GM18499 (cell line): ENCODE measurements around the gene PHACTR3.

ENCODE experiments used
- ATAC-seq: cut with Tn5 transposase; IDR thresholded peaks from one replicate; pipeline ENCODE4 v1.9.1; 2021; ENCODE audit warnings: moderate number of reproducible peaks; ENCODE audit not compliant: insufficient read depth, unreplicated experiment

The PHACTR3 gene

DNA sequence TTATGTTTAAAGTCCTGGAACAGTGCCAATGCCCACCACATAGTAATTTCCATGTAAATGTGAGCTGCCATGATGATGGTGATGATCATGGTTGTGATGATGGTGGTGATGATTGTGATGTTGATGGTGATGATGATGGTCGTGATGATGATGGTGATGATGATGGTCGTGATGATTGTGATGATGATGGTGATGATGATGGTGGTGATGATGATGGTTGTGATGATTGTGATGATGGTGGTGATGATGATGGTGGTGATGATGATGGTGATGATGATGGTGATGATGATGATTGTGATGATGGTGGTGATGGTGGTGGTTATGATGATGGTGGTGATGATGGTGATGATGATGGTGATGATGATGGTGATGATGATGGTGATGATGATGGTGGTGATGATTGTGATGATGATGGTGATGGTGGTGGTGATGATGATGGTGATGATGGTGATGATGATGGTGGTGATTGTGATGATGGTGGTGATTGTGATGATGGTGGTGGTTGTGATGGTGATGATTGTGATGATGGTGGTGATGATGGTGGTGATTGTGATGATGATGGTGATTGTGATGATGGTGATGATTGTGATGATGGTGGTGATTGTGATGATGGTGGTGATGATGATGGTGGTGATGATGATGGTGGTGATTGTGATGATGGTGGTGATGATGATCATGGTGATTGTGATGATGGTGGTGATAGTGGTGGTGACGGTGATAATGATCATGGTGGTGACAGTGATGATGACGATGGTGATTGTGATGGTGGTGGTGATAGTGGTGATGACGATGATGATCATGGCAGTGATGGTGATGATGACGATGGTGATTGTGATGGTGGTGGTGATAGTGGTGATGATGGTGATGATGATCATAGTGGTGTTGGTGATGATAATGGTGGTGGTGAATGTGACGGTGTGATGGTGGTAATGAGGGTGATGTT is 82.3 kb downstream of the PHACTR3 start:
- no peak for ATAC-seq

DNA sequence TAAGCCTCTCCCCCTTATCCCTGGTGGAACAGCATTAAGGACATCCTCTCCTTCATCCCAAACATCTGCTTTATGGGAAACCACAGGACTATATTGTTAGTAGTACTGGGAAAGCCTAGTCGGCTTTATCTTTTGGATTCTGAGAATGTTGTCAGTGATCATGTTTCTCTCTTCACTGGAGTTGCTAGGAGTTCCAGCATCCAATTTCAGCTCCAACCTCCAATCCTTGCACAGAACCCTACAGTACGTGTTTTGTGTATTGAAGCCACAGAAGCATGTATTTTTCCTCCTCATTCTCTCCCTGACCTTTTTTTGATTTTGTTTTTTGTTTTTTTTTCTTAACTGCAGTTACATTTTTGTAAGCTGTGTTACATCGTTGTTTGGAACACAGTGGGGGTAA is 84.0 kb downstream of the PHACTR3 start:
- no peak for ATAC-seq

DNA sequence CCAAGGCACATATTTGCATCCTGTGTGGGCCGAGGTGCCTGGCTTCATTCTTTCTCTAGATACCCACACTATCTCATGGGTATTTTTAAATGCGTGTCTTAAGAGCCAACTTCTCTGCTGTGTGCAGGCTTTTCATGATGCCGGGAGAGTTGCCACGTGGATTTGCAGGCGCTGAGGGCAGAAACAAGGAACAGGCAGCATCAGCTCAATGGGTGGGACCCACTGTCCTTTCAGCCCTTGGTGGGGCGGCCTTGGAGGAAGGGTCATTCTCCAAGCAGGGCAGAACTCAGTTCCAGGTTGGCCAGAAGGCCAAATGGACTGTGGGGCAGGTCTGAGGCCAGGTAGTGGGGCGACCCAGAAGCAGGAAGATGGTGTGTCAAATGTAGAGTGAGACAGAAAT is 84.7 kb downstream of the PHACTR3 start:
- ATAC-seq: no peak

DNA sequence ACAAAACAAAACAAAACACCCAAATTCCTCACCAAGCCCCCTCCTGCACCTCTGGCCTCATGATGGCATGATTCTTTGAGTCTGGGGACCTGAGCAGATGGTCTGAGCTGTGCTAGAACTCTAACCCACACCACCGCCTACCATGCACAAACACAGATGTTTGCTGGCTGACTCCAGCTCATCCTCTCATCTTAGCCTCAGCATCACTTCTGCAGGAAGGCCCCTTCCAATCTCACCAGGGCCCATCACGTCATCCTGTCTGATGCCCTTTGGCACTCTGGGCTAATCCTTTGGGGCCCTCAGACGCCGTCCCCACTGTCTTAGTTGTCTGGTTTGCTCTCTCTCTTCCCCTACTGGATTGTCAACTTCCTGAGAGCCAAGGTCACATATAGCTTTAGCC is 85.8 kb downstream of the PHACTR3 start:
- ATAC-seq: no peak

DNA sequence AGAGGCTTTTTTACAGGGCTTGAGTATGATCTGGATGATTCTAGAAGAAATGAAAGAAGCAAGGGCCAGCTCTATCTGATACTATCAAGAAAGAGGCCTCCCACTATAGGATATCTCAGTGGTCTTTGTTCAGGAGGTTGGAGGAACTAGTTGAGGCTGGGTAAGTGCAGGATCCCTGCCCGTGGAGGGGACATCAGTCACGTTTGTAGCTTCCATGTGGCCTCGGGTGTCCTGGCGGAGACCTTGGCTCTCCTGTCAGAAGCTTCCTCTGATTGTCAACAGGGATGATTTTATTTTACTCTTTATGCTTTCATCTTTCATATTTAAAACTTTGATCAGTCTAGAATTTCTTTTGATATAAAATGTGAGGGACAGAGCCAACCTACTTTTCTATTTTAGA is 86.6 kb downstream of the PHACTR3 start:
- no peak for ATAC-seq

DNA sequence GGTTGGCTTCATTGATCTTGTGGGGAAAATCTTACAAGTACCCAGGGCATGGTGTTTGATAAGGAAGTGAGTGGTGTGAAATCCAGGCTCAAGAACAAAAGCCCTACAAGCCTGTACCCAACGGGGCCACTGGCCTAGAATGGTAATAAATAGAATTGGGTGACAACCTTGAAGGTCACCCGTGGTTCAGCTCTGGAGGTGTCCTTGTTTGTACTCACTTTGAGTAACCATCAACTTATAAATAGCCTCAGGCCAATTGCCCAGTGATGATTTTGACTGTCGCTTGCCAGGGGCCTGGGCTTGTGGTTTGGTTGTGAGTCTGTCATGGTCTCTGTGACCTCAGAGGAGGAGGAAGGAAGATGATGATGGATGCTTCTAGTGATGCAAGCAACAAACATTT is 87.8 kb downstream of the PHACTR3 start:
- ATAC-seq: no peak

DNA sequence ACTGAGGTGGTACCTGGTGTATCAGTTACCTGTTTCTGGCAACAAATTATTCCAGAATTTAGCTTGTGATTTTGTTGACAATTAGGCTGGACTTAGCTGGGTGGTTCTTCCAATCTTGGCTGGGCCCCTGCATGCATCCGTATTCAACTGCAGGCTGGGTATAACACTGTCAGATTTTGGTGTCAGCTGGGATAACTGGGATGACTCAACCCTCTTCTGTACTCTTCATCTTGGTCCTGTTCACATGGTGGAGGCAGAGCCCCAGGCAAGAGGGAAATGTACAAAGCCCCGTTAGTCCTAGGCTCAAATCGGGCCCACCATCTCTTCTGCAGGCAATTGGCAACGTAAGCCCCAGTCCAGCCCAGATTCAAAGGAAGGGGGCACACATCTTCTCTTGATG is 89.2 kb downstream of the PHACTR3 start:
- ATAC-seq: no peak

DNA sequence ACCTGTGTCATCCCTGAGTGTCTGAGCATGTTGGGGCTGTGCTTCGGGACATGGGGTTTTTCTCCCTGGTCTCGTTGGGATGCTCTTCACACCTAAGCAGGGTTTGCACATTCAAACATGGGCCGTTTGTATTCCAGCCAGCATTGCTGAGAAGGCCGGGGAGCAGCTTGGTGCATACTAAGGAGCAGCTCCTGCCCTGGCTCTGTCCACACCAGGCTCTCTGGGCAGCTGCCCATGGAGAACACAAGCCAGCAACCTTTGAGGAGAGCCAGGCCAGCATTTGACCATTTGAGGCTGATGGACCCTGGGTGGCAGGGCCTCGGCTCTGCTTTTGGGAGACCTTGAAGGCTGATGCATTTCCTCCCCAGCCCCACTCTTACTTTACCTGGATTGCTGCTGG is 92.1 kb downstream of the PHACTR3 start:
- ATAC-seq: no peak

DNA sequence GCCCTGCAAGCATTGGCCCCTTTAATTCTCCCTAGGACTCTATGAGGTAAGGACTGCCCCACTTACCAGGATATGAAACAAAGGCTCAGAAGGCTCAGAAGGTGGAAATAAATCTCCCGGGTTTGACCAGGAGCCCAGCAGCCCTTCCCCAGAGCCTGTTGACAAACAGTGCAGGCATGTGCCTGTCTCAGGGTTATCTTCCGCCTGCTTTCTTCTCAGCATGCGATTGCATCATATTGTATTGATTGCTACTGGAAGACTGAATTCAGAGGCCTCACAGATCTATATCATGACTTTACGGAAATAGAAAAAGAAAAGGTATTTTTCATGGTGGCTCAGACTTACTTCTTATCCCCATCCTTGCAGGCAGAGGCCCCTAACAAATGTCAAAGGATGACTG is 92.7 kb downstream of the PHACTR3 start:
- ATAC-seq: no peak

DNA sequence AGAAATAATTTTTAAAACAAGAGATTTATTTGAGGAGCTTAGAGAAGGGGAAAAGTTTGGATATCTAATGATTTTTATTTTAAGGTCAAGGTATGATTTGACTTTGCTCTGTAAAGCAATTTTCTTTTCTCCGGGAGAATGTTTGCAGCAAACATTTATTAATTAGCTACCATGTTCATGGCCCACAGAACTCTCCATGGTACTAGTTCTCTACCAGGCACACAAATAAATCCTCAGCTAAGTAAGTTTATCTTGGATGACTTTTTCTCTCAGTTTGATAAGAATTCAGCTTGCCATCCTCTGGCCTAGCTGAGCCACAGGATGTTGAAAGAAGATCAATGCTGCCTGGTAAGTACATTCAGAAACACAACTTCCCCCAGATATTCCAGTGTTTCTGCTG is 94.3 kb downstream of the PHACTR3 start:
- ATAC-seq: no peak

DNA sequence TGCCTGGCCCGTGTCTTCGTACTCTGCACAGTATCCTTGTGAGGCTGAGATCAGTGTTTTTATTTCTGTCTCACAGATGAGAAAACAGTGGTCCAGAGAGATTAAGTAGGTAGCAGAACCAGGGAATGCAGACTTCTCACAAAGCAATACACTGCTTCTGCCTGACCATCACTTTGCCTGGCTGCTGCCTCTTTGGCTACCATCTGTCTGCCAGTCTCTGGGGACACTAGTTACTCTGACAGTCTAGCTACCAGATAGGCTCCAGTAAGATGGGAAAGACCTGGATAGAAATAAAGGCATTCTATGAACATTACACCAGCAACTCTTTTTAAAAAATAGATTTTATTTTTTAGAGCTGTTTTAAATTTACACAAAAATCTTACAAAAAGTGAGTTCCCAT is 96.9 kb downstream of the PHACTR3 start:
- no peak for ATAC-seq

DNA sequence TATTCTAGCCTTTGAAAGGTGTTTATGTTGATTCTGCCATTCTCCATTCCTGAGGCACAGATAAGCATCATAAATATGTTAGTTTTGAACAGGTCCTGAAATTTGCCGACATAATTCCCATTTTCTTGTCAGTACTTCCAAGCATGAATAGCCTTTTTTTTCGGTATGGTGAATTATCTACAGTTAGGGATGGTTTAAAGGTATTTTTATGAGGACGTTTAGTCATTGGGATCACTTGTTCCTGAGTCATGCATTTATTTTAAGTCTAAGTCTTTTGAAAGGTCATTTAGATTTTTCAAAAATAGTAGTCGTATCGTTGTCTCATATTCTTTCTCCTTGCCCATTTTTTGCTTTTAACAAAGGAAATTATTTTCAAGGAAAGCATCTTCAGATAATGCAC is 98.7 kb downstream of the PHACTR3 start:
- no peak for ATAC-seq

DNA sequence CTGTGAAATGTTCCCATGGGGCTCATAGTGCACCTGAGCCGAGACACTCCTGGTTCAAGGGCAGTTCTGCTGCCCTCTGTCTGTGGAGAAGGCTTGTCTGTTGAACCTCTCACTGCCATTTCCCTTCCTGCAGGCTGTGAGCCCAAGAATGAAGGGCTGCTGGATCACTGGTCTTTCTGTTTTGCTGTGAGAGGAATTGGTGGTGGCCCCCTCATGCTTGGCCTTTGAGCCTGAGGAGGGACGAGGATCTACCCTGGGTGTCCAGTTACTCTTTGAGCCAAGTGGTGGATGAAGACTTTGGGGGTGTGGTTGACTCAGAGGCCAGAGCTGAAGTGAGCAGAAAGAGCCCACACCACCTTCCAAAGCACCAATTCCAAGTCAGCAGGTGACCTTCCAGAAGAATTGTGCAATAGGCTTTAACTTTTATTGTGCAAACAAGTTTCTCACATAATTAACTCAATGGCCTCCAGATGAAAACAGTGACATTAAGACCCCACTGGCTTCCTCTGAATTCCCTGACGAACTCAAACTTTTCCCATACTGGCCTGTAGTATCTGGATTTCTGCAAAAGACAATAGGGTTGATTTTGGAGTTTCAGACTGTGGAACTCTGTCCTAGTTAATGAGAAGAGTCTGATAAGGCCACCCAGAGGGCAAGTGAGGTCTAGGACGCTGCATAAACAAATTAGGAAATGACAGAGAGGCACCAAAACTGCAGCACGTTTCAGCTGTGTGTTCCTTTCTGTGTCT is 101.5 kb downstream of the PHACTR3 start:
- no peak for ATAC-seq

DNA sequence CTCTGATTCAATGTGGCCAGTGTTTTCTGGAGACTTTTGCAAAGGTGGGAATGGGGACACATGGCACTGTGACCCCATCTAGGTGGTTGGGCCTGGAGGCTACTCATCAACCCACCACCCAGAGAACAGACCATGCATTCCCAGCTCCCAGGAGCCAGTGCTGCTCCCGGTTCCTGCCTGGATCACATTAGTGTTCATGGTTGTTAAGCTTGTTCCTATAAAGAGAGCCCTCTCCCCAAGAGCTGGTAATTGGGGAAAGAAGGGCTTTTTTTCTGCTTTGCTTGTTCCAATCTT is 102.0 kb downstream of the PHACTR3 start:
- ATAC-seq: no peak

DNA sequence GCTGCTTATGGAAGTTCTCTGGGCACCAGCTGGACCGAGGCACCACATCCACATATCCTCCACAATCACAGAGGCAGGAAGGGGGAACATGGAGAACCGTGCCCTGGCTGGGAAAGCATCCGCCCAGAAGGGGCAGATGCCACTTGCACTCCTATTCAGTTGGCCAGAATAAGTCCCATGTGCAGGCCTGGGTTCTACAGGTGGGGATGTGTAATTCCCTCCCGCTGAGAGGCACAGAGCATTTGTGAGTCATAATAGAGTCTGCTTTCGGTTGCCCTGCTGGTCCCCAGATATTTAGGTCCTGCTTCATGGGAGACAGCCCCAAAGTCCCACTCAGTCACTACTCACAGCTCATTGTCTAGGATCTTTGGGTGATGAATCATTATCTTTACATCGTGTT is 104.0 kb downstream of the PHACTR3 start:
- no peak for ATAC-seq

DNA sequence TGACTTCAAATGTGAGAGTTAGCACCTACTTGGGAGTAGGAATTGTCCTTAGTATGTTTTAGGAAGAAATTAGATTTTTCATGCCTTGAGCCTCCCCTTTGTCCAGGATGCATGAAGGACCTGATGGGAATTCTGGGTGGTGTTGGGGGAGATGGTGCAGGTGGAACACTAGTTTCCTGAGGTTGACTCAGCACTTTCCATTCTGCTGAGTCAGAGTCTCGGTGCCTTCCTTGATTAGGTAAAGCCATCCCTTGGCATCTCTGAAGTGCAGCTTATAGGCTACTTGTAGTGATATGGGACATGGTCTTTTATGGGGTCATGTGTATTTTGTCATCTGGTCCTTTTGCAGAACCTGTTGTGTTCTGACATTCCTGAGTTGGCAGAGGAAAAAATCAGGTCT is 105.3 kb downstream of the PHACTR3 start:
- ATAC-seq: no peak

DNA sequence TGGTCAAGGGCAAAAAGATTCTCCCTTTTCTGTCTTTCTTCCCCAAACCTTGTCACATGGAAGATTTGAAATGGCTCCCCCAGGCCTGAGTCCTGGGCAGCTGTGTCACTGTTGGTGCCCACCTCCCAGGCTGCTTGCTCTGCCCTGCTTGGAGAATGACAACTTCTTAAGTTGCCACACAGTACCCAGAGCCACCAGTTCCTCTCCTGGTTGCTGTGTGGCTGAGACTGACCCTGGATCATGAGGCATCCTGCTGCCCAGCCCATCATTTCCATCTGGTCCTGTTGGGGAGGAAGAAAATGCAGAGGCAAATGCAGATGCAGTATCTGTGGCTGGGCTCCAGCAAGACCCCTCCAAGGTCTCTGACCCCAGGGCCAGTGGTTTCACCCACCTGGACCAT is 113.7 kb downstream of the PHACTR3 start:
- ATAC-seq: no peak

DNA sequence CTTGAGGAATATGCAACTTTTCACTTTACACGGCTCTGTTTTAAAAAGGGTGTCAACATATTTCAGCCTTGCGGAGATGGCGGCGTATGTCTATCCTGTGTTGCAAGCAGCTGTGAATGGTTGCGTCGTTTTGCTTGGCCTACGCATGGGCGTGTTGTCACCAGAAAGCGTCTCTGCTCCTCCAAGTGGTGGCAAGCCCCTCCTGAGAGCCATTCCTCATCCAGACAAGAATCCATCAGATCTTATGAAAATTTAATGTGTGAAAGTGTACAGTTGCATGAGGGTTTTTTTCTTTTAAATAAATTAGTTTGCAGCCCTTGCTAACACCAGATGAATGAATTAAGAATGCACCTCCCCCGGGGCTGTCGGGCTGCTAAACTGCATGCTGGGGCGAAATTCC is 114.4 kb downstream of the PHACTR3 start:
- ATAC-seq: no peak

DNA sequence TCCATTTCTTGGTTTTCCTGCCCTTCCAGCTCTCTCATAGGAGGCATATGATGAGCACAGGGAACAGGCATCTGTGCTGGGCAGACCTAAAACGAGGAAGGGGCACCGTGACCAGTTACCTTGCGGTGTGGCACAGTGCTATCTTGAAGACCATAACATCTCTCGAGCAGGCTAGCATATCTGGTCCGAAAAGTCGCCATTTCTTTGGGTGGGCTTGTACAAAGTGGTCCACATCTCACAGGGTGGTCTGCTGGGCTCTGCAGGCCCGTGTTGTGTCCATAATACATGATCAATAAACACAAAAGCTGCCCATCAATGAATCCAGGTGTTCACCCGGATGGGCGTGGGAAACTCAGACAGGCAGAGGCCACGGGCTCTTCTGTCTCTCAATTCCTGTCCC is 115.7 kb downstream of the PHACTR3 start:
- ATAC-seq: no peak

DNA sequence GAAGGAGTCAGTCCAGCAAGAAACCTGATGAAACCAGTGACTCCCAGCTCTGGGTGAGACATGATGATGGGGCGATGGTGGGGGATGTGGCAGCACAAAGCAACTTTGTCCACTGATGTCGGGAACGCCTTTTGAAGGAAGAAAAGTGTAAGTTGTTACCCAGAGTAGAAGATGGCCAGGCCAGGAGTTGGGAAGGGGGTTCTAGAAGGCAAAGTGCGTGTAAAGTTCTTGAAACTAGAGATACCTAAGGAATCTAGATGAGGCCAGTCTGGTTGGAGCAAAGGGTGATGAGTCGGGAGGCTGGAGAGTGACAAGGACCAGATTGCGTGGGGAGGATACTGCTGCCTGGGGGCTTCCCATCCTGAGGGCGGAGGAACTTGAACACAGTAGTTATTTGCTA is 117.0 kb downstream of the PHACTR3 start:
- ATAC-seq: no peak

DNA sequence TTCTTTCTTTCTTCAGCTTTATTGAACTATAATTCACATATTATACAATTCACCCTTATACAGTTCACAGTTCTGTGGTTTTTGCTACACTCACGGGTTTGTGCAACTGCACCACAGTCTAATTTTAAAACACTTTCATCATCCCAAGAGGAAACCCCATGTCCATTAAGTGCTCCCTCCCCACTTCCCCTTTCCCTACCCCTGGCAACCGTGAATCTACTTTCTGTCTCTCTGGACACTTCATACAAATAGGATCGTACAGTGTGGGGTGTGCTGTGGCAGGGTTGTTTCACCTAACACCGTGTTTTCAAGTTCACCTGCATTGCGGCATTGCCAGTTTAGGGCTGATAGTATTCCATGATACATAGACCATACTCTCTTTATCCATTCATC is 118.8 kb downstream of the PHACTR3 start:
- no peak for ATAC-seq
